ENCODE results near the gene LOXL4. TPM values are rescaled to one million over a fixed set of nuclear protein-coding genes. Genes with fewer than 3 reads are reported as not detected.

Gene LOXL4
- total RNA-seq, 1 donor from 2014 or later, result 1.7 TPM

- H3K27me3 Mint-ChIP-seq (ENCODE audit: low read depth), result no peaks in the 10 kb centered on the region
Observed at GRCh38 chr10:98223874-98224273, 44.1 kb downstream of the LOXL4 start.

GRCh38 chr10:98217801-98218200, 50.2 kb downstream of the LOXL4 start:
- no peak overlapping the region for H3K4me3 Mint-ChIP-seq
- no peak for TF ChIP-seq CTCF (conservative IDR thresholded peaks at IDR 0.05)
- H3K27me3 Mint-ChIP-seq (ENCODE audit: low read depth), result no peaks in the 10 kb centered on the region
- peaks cover 27% of the 10 kb centered on the region for H3K36me3 Mint-ChIP-seq (ENCODE audit: low read depth)
- H3K9me3 Mint-ChIP-seq, result peaks cover 14% of the 10 kb centered on the region
- no peak overlapping the region for H3K27ac Mint-ChIP-seq (ENCODE audit: unreplicated experiment)
- H3K4me1 Mint-ChIP-seq, result no peaks in the 10 kb centered on the region
- no peak for DNase-seq (ENCODE audit: low read depth, low spot score)

More at GRCh38 chr10:98223874-98224273, 44.1 kb downstream of the LOXL4 start:
- no peak overlapping the region for H3K27ac Mint-ChIP-seq (ENCODE audit: unreplicated experiment)
- H3K9me3 Mint-ChIP-seq, result peaks cover 5% of the 10 kb centered on the region
- H3K36me3 Mint-ChIP-seq (ENCODE audit: low read depth), result peaks cover 25% of the 10 kb centered on the region
- no peak for DNase-seq (ENCODE audit: low read depth, low spot score)
- H3K4me3 Mint-ChIP-seq, result no peak overlapping the region
- H3K4me1 Mint-ChIP-seq, result no peaks in the 10 kb centered on the region
- TF ChIP-seq CTCF (conservative IDR thresholded peaks at IDR 0.05), result no peak

GRCh38 chr10:98215373-98215772, 52.6 kb downstream of the LOXL4 start:
- Mint-ChIP-seq H3K27ac (ENCODE audit: unreplicated experiment) (no peak overlapping the region), H3K27me3 (ENCODE audit: low read depth) (no peaks in the 10 kb centered on the region), H3K4me3 (no peak overlapping the region), H3K9me3 (peaks cover 14% of the 10 kb centered on the region), H3K4me1 (no peaks in the 10 kb centered on the region), H3K36me3 (ENCODE audit: low read depth) (peaks cover 34% of the 10 kb centered on the region)
- TF ChIP-seq CTCF (conservative IDR thresholded peaks at IDR 0.05), result no peak
- no peak for DNase-seq (ENCODE audit: low read depth, low spot score)

- H3K9me3 Mint-ChIP-seq, result peaks cover 9% of the 10 kb centered on the region
- H3K27ac Mint-ChIP-seq (ENCODE audit: unreplicated experiment), result no peak overlapping the region
- no peak for TF ChIP-seq CTCF (conservative IDR thresholded peaks at IDR 0.05)
- no peaks in the 10 kb centered on the region for H3K4me1 Mint-ChIP-seq
- no peaks in the 10 kb centered on the region for H3K27me3 Mint-ChIP-seq (ENCODE audit: low read depth)
- H3K4me3 Mint-ChIP-seq, result no peak overlapping the region
- no peak for DNase-seq (ENCODE audit: low read depth, low spot score)
- peaks cover 34% of the 10 kb centered on the region for H3K36me3 Mint-ChIP-seq (ENCODE audit: low read depth)
Observed at GRCh38 chr10:98213740-98214139, 54.3 kb downstream of the LOXL4 start.

- no peak for DNase-seq (ENCODE audit: low read depth, low spot score)
- no peak for TF ChIP-seq CTCF (conservative IDR thresholded peaks at IDR 0.05)
- H3K9me3 Mint-ChIP-seq, result peaks cover 3% of the 10 kb centered on the region
- no peak overlapping the region for H3K4me3 Mint-ChIP-seq
- no peak overlapping the region for H3K27ac Mint-ChIP-seq (ENCODE audit: unreplicated experiment)
- H3K27me3 Mint-ChIP-seq (ENCODE audit: low read depth), result no peaks in the 10 kb centered on the region
- no peaks in the 10 kb centered on the region for H3K4me1 Mint-ChIP-seq
- peaks cover 30% of the 10 kb centered on the region for H3K36me3 Mint-ChIP-seq (ENCODE audit: low read depth)
Observed at GRCh38 chr10:98212196-98212595, 55.8 kb downstream of the LOXL4 start.

- Mint-ChIP-seq H3K4me3 (no peak overlapping the region), H3K4me1 (no peaks in the 10 kb centered on the region), H3K27me3 (ENCODE audit: low read depth) (no peaks in the 10 kb centered on the region), H3K27ac (ENCODE audit: unreplicated experiment) (no peak overlapping the region), H3K36me3 (ENCODE audit: low read depth) (peaks cover 23% of the 10 kb centered on the region), H3K9me3 (no peaks in the 10 kb centered on the region)
- DNase-seq (ENCODE audit: low read depth, low spot score), result no peak
- TF ChIP-seq CTCF (conservative IDR thresholded peaks at IDR 0.05), result no peak
Observed at GRCh38 chr10:98209441-98209840, 58.6 kb downstream of the LOXL4 start.
